CD4-positive, alpha-beta T cell treated with Interleukin-15 for 4 hours (primary cell): Measurements from ENCODE around the gene NEGR1.

ENCODE experiments used
- DNase-seq: peaks from one replicate; pipeline ENCODE4 v3.0.0-alpha.2; 2020; ENCODE audit warnings: low spot score

Gene NEGR1

DNA sequence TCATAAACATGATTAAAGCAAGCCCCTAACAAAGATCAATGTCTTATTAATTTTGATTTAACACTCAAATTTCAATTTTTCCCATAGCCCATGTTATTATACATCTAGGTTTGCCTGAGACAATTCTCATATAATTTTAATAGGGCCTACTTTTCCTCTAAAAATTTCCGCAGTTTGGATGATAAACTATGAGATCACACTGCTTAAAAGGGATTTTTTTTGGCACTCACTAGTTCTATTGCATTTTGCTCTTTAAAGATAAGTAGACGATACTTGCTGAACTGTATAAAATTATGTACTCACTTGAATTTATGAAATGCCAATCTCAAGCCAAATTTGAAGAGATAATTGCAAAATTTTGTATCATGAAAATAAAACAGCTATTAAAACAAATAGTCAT lies 721.1 kb downstream of the NEGR1 start:
- DNase-seq, result no peak

DNA sequence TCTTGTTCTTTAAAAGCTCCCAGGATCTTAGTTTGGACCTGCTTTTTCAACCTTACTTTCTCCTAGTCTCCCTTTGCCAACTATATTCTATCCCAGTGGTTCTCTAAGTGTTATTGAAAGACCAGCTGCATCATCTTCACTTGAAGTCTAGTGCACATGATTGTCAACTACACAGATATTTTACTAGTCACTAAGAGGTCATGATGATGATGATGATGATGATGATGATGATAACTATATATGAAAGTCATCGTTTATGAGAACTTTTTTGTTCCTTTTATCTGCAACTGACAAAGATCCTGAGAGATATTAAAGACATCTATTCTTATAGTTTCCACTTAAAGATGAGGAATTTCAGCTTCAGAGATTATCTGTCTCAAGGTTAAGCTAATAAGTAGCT lies 722.5 kb downstream of the NEGR1 start:
- no peak for DNase-seq

DNA sequence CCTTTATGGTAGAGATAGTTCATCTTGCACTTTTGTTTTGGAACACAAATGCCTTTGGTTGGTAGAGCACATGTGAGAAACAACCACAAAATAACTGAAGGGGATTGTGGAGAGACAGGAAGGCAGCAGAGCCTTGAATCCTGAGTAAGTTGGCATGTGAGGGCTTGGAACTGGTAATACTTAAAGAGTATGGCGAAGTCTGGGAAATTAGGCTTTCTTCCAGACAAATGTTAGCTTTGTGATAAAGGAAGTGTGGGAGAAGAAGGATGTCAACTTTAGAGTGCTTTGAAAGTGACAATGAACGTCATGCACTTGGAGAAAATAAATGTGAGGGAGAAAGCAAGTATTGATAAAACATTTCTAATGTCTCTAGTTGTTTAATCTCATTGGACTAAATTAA lies 725.2 kb downstream of the NEGR1 start:
- no peak for DNase-seq

DNA sequence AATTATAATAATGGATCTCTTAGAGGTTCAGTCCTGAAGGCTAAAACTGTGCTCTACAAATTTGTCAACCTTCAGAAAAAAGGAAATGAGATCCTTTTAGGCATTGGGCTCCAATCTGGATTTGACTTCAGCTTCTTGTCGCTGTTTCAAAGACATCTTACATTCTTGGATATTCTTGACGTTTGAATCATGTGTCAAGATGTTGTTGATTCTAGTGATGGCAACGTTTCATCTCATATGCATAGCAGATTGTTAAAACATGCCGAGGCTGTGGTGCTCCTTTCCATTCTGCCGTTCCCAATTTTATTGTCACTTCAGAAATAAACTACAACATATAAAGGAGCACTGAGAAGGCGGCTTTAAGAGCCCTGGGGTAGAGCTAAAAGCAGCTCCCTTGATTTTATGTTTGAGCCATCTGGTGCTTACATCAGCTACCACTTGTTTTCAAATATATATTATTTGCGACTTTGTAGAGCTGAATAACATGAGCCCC lies 733.9 kb downstream of the NEGR1 start:
- no peak for DNase-seq

DNA sequence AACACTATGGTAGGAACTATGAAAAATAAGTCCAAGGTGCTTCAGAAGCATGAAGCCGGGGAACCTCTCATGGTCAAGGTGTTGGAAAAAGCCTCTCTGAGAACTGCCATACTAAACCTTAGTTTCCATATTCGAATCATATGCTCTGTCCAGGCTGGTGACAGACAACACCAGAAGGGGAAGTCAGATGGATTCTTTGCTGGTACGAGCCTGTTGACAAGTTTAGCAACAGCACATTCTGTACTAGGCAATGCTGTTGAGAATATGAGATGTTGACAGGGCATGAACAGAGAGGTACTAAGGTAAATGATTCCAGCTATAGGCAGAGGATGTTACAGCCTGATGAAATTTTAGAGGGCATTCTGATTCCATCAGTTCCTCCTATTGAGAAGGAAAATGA lies 740.2 kb downstream of the NEGR1 start:
- DNase-seq, result no peak

DNA sequence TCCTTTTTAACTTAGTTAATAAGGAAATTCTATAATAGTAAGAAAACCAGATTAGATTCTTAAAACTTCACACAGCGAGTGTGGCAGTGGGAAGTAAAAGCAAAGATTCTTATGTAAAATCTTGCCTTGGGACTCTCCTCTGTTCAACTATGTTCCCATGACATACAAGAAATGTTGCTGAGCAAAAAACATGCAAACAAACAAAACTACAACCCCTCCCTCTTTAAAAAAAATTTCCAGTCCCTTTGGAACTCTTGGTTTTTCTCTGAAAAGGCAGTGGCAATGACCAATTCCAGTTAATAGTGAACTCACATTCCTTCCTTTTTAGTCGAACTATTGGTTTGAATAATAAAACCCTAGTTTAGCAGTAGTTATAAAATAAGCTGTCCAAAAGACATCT lies 748.4 kb downstream of the NEGR1 start:
- DNase-seq, result no peak

DNA sequence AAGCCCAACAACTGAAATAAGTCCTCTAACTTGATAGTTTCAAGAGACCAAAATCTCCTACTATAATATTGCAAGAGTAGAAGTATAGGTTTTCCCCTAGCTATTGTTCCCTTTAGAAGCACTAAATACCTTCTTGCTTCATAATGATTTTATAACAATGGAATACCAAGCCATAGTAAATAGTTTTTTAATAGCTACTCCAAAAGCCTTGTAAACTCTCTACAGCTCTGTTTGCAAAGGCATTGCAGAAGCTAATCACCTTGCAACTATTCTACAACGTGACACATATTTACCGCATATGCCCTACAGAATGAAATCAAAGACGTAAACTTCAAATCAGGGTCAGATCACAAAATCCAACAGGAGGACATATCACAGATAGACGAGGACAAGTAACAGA lies 750.0 kb downstream of the NEGR1 start:
- DNase-seq, result no peak

DNA sequence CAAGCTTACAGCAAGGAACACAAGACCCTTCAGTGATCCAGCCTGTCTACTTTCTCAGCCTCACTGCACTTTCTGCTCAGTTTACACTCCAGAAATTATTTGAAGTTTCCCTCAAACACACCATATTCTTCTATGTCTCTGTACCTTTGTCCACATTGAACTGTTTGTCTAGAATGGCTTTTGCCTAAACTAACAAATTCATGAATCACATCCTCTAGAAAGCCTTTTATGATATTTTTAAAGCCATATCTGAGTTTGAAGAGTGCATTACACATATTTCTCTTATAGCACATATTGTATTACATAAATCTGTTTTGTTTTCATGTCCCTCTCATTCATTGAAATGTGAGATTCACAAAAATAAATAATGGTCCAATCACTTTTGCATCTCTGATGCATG lies 755.5 kb downstream of the NEGR1 start:
- DNase-seq, result no peak

DNA sequence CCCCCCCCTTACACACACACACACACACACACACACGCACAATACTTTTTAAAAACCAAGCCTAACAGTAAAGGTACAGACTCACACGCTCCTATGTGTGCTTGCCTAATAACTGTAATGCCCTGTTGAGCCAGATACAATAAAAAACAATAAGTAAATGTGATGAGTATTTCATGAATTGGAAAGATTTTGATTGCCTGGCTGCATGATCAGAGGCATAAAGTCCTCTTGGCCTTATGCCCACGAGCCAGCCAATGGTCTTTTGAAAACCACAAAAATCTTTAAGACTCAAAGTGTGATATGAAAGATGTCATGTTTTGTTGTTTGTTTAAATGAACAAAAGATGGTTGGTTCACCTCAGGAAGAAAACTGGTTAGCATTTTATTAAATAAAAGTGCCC lies 759.6 kb downstream of the NEGR1 start:
- no peak for DNase-seq

DNA sequence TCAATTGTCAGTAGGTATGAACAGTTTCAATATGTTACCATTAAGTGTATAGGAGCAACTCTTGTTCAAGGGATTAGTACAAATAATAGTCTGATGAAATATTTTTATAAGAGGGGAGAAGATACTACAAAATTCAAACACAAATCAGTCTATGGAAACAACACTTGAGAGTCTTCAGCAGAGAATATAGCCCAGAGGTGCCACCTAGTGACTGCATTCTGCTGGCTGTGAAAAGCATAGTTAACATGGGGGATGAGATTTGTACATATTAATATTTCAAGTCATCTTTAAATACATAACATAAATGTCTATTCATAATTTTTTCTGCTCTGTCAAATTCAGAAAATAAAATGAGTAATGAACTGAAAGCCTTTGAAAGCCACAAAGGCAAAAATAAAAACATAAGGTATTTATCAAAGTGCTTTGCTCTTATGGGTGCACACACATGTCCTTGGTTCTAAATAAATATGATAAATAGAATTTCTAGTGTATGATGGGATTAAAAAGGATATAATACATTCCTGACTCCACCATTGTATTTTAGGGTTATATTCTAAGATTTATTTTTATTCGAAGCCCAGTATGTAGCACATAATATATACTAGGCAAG lies 760.6 kb downstream of the NEGR1 start:
- no peak for DNase-seq

DNA sequence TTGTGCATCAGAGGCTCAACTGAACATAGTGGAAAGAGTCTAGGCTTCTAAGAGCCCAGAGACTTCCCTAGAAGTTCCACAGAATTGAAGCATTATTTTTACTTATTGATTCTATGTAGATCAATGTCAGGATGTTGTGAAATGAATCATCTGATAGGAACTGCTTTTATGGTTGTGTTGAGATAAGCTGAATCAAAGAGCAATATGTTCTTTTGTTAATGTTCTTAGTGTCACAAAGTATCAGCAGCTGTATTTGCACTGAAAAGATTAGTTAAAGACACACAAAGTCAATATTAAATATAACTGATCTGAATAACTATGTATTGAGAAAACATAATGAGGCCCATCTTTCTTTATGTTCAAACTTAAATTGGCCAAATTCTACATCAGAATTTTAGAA lies 770.8 kb downstream of the NEGR1 start:
- DNase-seq, result no peak

DNA sequence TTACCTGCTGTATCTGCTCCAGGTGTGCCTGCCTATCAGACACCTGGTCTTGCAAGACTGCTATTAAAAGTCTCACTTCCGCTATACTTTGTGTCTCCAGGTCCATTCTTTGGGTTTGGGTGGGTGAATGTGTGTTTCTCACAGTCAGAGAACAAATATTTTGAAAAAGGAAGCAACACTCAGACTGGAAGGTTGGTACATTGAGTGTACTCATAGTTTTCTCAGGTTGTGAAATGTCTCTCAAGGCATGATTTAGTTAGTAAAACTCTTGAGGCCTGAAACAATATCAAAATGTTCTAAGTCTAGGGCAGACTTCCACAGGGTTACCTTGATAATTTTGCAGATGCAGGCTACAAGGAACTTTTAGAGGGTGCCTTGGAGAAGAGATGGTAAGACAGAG lies 771.6 kb downstream of the NEGR1 start:
- no peak for DNase-seq

DNA sequence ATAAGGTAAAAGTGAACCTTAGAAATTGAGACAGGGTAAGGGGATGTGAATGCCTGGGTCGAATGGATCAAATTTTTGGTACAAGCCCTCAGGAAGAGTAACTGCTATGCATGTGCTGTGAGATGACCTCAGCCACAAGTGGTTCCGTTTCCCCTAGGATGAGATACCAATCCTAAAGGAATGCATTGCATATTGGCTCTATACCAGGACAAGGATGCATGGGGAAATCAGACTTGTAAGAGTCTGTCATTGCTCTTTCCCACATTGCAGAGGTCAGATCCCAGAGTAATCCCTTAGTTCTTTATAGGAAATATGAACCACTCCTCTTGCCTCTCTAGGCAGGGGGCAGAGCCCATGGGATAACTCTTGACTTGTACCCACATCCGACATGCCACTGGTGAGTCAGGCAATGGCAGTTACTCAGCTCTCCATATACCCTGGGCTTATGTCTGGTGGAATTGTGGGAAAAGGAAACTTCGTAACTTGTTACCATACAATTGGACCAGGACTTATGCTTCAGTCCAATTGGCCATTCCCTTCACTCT lies 773.2 kb downstream of the NEGR1 start:
- no peak for DNase-seq

DNA sequence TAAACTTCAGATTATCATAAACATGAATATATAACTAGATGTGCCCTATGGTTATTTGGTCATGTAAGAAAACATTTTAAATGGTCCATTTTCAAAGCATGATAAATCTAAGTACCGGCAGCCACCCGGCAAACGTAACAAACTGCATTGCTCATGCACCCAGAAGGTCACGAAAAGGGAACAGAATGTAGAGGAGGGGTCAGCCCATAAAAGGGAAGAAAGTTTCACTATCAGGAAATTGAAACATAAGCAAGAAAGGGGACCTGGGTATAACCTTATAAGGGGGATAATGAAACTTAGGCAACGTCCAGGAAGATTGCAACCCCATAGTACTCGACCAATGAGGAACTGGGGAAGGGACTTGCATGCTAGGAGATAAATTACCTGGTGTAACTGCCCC lies 780.3 kb downstream of the NEGR1 start:
- DNase-seq, result no peak

DNA sequence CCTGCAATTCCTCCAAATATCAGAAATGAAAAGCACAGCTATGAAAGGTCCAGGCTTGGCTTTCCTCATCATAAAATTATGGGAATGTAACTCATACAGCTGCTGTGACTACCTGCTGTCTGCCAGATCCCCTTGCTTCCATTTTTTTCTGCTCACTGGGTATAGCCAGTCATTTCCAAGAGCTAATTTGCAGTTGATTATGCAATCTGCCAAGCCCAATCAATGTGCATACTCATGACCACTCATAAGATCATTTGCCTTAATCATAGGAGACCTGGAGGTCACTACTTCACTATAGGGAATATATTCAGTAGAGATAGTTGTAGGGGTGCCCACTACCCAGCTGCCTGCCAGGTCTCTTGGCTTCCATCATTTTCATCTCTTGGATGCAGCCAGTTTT lies 783.8 kb downstream of the NEGR1 start:
- DNase-seq, result no peak

DNA sequence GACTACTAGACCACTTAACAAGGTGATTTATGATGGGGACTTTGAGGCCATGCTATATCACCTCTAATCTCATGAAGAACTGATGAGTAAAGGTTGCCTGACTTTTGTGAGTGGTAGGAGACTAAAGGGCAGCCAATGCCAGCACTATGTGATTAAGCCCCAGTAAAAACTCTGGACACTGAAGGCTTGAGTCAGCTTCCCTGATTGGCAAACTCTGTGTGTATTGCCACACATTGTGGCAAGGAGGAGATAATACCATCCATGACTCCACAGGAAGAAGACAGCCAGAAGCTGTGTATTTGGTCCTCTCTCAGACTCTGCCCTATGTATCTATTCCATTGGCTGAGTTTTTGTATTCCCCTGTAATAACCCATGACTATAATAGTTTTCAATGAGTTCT lies 788.2 kb downstream of the NEGR1 start:
- no peak for DNase-seq

DNA sequence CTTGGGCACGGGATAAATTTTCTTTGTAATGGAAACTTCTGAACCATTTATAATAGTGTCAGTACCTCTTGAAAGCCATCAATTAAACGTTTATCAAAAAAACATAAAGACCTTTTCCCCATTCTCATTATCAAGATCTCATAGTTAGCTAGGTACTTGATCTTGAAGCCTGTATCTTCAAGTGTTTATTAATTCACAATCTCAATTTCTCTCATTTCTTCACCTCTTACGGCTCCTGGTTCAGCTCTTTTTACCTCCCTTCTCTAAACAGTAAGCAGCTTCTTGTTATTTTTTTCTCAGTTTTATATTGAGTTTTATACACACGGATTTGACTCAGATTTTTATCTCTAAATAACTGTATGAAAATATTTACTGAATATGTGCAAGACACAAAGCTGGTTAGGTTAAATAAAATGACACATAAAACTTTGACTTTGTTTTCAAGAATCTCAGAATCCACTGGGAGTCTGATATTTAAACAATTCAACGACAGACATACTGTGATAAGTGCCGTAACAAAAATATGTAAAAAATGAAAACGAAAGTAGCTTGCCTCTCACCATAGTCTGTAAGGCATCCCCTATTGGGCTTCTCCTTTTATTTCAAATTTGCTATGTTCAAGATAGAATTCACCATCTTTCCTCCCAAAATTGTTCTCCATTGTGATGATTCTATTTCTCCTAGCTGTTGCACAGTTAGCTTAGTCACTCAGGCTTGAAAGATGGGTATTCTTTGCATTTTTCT lies 789.9 kb downstream of the NEGR1 start:
- no peak for DNase-seq

DNA sequence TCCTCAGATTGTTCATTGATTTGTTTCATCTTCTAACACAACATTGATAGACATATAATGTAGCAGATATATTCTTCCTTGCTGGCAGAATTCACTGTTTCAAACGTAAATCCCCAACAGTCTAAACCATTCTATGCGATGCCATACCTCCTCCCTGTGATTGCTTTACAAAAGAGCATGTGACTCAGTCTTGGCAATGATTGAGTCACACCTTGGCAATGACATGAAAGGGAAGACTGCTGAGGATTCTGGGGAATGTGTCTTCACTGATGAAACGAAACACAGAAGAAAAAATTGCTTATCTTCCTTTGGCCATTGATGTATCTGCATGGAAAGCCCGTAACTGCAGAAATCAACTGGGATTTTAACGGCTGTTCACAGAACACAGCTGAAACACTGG lies 791.9 kb downstream of the NEGR1 start:
- no peak for DNase-seq

DNA sequence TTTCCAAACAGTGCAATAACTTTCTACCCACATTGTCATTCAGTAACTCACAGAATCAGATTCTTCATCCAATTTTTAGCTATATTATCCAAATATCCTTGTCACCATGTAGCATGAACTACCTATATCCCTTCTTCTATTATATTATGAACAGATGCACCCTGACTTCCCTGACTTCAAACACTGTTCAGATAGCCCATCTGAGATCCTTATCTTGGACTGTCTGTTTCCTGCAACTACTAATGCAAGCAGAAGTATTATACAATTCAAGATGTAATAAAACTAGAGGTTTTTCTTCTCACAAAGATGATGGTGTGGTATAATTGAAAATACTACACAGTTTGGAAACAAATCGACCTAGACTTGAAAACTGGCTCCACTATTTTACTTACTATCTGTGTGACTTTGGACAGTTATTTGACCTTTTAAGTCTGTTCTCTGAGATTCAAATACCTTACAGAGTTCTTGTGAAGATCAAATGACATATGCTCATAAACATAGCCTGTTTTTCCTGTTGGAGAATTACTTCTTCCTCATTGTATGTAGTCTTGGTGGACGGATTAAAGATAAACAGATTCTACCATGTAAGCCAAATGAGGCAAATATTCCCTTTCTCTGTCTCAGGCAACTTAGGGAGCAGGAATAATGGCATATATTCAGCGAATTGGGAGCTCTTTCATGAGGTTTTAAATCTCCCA lies 793.6 kb downstream of the NEGR1 start:
- DNase-seq, result no peak

DNA sequence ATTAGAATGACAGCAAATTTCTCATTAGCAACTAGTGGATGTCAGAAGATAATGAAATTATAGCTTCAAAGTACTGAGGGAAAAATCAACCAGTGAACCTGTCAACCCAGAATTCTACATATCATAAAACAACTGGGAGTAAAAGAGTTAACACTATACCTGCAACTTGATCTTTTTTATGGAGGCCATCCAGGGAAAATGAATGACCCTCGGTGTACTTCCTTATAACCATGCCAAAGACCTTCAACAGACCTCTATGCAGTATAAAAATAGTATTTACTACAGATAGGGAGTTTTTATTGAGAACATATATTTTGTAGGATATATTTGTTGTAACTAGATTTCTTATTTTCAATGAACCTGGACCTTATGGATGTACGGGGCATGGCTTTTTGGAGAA lies 809.0 kb downstream of the NEGR1 start:
- DNase-seq, result no peak

DNA sequence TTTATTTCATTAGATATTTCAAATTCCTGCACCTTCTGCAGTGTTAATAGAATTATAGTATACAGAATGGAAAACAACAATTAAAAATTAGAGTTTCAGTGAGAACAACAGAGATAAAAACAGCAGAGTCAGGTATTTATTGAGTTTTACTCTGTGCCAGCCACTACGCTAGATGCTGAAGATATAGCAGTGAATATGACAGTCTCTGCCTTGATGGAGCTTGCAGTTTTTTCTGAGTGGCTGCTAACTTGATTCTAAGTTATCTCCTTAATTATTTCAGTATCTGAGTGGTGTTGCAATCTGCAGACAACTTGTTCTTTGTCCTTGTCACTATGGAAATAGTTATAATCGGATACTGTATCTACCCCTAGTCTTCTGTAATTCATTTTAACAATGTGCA lies 817.2 kb downstream of the NEGR1 start:
- no peak for DNase-seq

DNA sequence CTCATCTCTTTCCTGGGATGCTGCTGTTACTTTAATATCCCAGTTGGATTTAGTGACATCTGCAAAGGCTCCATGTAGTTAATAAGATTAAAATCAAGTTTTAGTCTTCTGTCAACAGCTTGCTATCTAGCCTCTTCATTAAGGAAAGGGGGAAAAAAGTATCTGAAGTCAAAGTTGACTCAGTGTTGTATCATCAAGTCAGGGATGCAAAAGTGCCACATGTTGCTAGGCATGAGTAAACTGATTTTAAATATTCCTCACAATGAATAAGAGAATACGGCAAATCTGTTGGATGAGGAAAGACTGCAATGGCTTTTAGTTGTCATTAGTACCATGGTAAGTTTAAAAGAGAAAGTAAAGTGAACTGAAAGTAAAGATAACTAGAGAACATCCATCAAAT lies 818.3 kb downstream of the NEGR1 start:
- no peak for DNase-seq

DNA sequence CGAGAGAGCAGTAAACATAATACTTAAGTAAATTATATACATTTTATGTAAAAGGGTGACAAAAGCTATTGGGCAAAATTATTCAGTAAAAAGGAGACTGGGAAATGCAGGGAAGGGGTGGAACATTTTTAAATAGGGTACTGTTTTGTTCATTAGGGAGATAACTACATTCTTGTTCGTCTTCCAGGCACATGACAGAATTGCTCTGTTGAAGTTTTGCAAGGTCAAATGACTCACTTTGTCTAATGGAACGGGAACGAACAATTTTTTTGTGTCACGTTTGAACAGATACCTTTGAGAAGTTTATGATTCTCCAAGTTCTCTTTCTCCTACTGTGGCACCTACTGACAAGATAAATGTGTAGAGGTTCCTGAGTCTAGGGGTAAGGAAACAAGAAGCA lies 819.2 kb downstream of the NEGR1 start:
- no peak for DNase-seq
